ENCODE data around the gene MYPN.

- TF ChIP-seq GABPA (IDR thresholded peaks at IDR 0.05 in 1 of 2, conservative IDR thresholded peaks at IDR 0.05 in 1 of 2) (no peak), CTCF (IDR thresholded peaks at IDR 0.05; ENCODE audit: low read depth, low read length, missing input control) (no peak), SP1 (IDR thresholded peaks at IDR 0.05) (no peak), TAF1 (conservative IDR thresholded peaks at IDR 0.05) (no peak), YY1 (IDR thresholded peaks at IDR 0.05) (no peak), REST (IDR thresholded peaks at IDR 0.05) (no peak), ZBTB33 (IDR thresholded peaks at IDR 0.05) (no peak)
Observed at GRCh38 chr10:68121020-68121743, 11.9 kb downstream of the MYPN start.
